HepG2 (cell line): ENCODE data around the gene ADRM1. TPM values are rescaled to one million over a fixed set of nuclear protein-coding genes. Genes with fewer than 3 reads are reported as not detected.

ENCODE experiments used
- ATF1 ChIP-seq: IDR thresholded peaks from 2 replicates; pipeline ENCODE4 v1.6.1; 2016; ENCODE audit warnings: mild to moderate bottlenecking, control low read depth
- FUBP1 ChIP-seq: sonication (generic); formaldehyde crosslinking; IDR thresholded peaks from 2 replicates; pipeline ENCODE4 v1.5.1; 2020; ENCODE audit warnings: missing genetic modification reagents, mild to moderate bottlenecking, borderline replicate concordance
- HNRNPK ChIP-seq: fragments of 200-400 bp; formaldehyde crosslinking; IDR thresholded peaks from 2 replicates; pipeline ENCODE4 v1.6.1; 2018; ENCODE audit warnings: low read length, low read depth, moderate library complexity, mild to moderate bottlenecking; ENCODE audit not compliant: poor library complexity, severe bottlenecking
- HOXA3 ChIP-seq: sonication (generic); formaldehyde crosslinking; IDR thresholded peaks from 2 replicates; pipeline ENCODE4 v1.5.0; 2020; ENCODE audit warnings: missing genetic modification reagents
- LCORL ChIP-seq, 2 experiments: fragments of 450-650 bp in 1 of 2; sonication (generic) in 1 of 2; formaldehyde crosslinking in 1 of 2; IDR thresholded peaks; 2 replicates each; pipeline versions ENCODE4 v1.5.0 to v1.6.1; 2017 to 2020; ENCODE audit warnings: antibody characterized with exemption in 1 of 2, missing genetic modification reagents in 1 of 2
- MXD1 ChIP-seq: sonication (generic); formaldehyde crosslinking; IDR thresholded peaks from 2 replicates; pipeline ENCODE4 v1.4.0; 2020; ENCODE audit warnings: mild to moderate bottlenecking, missing genetic modification reagents
- NCOA1 ChIP-seq: sonication (generic); formaldehyde crosslinking; IDR thresholded peaks from 2 replicates; pipeline ENCODE4 v1.9.0; 2021; ENCODE audit warnings: missing genetic modification reagents
- PAF1 ChIP-seq: IDR thresholded peaks from 2 replicates; pipeline ENCODE4 v1.6.1; 2016; ENCODE audit warnings: missing genetic modification reagents, missing compliant biosample characterization
- PCBP2 ChIP-seq: fragments of 200-400 bp; formaldehyde crosslinking; optimal IDR thresholded peaks from 2 replicates; pipeline ENCODE3; 2018; ENCODE audit warnings: low read length, low read depth; ENCODE audit not compliant: poor library complexity, severe bottlenecking
- PITX1 ChIP-seq: sonication (generic); formaldehyde crosslinking; IDR thresholded peaks from 2 replicates; pipeline ENCODE4 v1.5.1; 2020; ENCODE audit warnings: mild to moderate bottlenecking, missing genetic modification reagents
- SMARCE1 ChIP-seq: fragments of 450-650 bp; IDR thresholded peaks from 2 replicates; pipeline ENCODE4 v1.6.1; 2017; ENCODE audit warnings: borderline replicate concordance
- TBL1XR1 ChIP-seq: fragments of 150-350 bp; IDR thresholded peaks from 2 replicates; pipeline ENCODE4 v1.6.1; 2014; ENCODE audit warnings: borderline replicate concordance, low read length; ENCODE audit not compliant: partially characterized antibody
- ZHX2 ChIP-seq, 2 experiments: sonication (generic) in 1 of 2; formaldehyde crosslinking in 1 of 2; IDR thresholded peaks; 2 replicates each; pipeline versions ENCODE4 v1.6.1 to v1.9.0; 2014 to 2022; ENCODE audit warnings: antibody characterized with exemption in 1 of 2, borderline replicate concordance in 1 of 2, inconsistent platforms in 1 of 2, low read depth in 1 of 2, missing genetic modification reagents in 1 of 2
- ZNF224 ChIP-seq: sonication (generic); formaldehyde crosslinking; IDR thresholded peaks from 2 replicates; pipeline ENCODE4 v1.5.0; 2020; ENCODE audit warnings: mild to moderate bottlenecking, missing genetic modification reagents
- ZNF367 ChIP-seq: sonication (generic); formaldehyde crosslinking; IDR thresholded peaks from 2 replicates; pipeline ENCODE4 v1.4.0; 2020; ENCODE audit warnings: missing genetic modification reagents, borderline replicate concordance
- ZNF547 ChIP-seq: sonication (generic); formaldehyde crosslinking; IDR thresholded peaks from 2 replicates; pipeline ENCODE4 v1.5.1; 2020; ENCODE audit warnings: mild to moderate bottlenecking, missing genetic modification reagents
- ZNF549 ChIP-seq: sonication (generic); formaldehyde crosslinking; IDR thresholded peaks from 2 replicates; pipeline ENCODE4 v1.5.0; 2020; ENCODE audit warnings: missing genetic modification reagents
- ZNF713 ChIP-seq: sonication (generic); formaldehyde crosslinking; IDR thresholded peaks from 2 replicates; pipeline ENCODE4 v1.4.0; 2020; ENCODE audit warnings: mild to moderate bottlenecking, missing genetic modification reagents
- ZNF761 ChIP-seq: sonication (generic); formaldehyde crosslinking; conservative IDR thresholded peaks from 2 replicates; pipeline ENCODE4 v1.4.0; 2020; ENCODE audit warnings: mild to moderate bottlenecking, missing genetic modification reagents
- ZNF766 ChIP-seq: sonication (generic); formaldehyde crosslinking; IDR thresholded peaks from 2 replicates; pipeline ENCODE4 v1.5.0; 2020; ENCODE audit warnings: missing genetic modification reagents, borderline replicate concordance
- ZNF775 ChIP-seq: sonication (generic); formaldehyde crosslinking; IDR thresholded peaks from 2 replicates; pipeline ENCODE4 v1.4.0; 2020; ENCODE audit warnings: missing genetic modification reagents, mild to moderate bottlenecking, moderate library complexity, borderline replicate concordance
- polyA plus RNA-seq, 8 experiments: library from polyadenylated mRNA; depleted of rRNA in 3 of 8; stranded (reverse) in 7 of 8; unstranded in 1 of 8; fragments of >200 nt; fragmentation: Illumina TruSeq in 4 of 8; extraction: Trizol in 4 of 8; gene quantifications; 2 replicates each; pipeline versions ENCODE4 v1.2.1 to v1.2.3, GENCODE V29; 2011 to 2016; ENCODE audit warnings: low read depth in 4 of 8, missing spikeins in 1 of 8, mixed read lengths in 1 of 8; ENCODE audit not compliant: insufficient read depth in 1 of 8
- total RNA-seq, 5 experiments: library from RNA; depleted of rRNA; stranded (reverse); fragments of >200 nt; fragmentation: Illumina TruSeq; extraction: Trizol; gene quantifications; 2 replicates each; pipeline ENCODE4 v1.2.3, GENCODE V29; 2016; ENCODE audit warnings: low read depth in 1 of 5

The ADRM1 gene
- total and polyA plus RNA-seq, 2 of the 13 experiments (the other 11 are each of a cell fraction or from before 2014, with no cell fraction given) = 92.9 to 154 TPM

GRCh38 chr20:62302341-62303061 is at the start of gene ADRM1 (continued):
- no peak for TF ChIP-seq LCORL (IDR thresholded peaks at IDR 0.05)
- peak; percentile 64 for TF ChIP-seq LCORL (CRISPR knock-in tag; IDR thresholded peaks at IDR 0.05)
- TF ChIP-seq ATF1 = 0 out of 2 replicates have a peak, but pooled peaks have one; percentile 69
- TF ChIP-seq HNRNPK = peak; percentile 96
- peak; percentile 90; the same call in 1 of the 2 replicates for TF ChIP-seq ZNF766 (CRISPR knock-in tag)
- TF ChIP-seq FUBP1 = no peak
- TF ChIP-seq NCOA1 = 0 out of 2 replicates have a peak, but pooled peaks have one; percentile 22
- 0 out of 2 replicates have a peak, but pooled peaks have one; percentile 42 for TF ChIP-seq ZNF761 (CRISPR knock-in tag)
- no peak; the same call in 1 of the 2 replicates for TF ChIP-seq ZNF224 (CRISPR knock-in tag)
- TF ChIP-seq ZNF775 (CRISPR knock-in tag) = no peak
- peak; percentile 81 for TF ChIP-seq ZHX2 (IDR thresholded peaks at IDR 0.05; ENCODE audit: low read depth)
- no peak; the same call in 1 of the 2 replicates for TF ChIP-seq ZHX2 (CRISPR knock-in tag; IDR thresholded peaks at IDR 0.05; ENCODE audit: borderline replicate concordance)
- TF ChIP-seq PCBP2 = peak; percentile 75
- peak; percentile 40; the same call in 1 of the 2 replicates for TF ChIP-seq ZNF713
- peak; percentile 89; the same call in 1 of the 2 replicates for TF ChIP-seq MXD1 (CRISPR knock-in tag)
- TF ChIP-seq TBL1XR1 = peak; percentile 19
- peak; percentile 94 for TF ChIP-seq HOXA3 (CRISPR knock-in tag)
- TF ChIP-seq PAF1 (CRISPR knock-in tag) = no peak
- TF ChIP-seq ZNF547 (CRISPR knock-in tag) = no peak; the same call in none of the 2 replicates
- peak; percentile 44; the same call in 1 of the 2 replicates for TF ChIP-seq ZNF549 (CRISPR knock-in tag)
- TF ChIP-seq SMARCE1 = no peak
- no peak for TF ChIP-seq ZNF367 (CRISPR knock-in tag)
- peak; percentile 45; the same call in 1 of the 2 replicates for TF ChIP-seq PITX1 (CRISPR knock-in tag)
